Tibial nerve (tissue), 4 donors: Measurements from ENCODE around the gene ZNF568. TPM values are rescaled to one million over a fixed set of nuclear protein-coding genes. Genes with fewer than 3 reads are reported as not detected.

ENCODE experiments used
- DNase-seq, 2 donors: peaks; one replicate each; pipeline ENCODE4 v3.0.0-alpha.2; 2019; ENCODE audit warnings: low spot score in 2 of 2
- H3K27ac ChIP-seq, 4 donors: fragments of 200-600 bp; sonication (generic) in 3 of 4; one replicate each; pipeline ENCODE4 v1.5.1; 2017 to 2019; ENCODE audit warnings: mild to moderate bottlenecking in 1 of 4
- H3K27me3 ChIP-seq, 2 donors: fragments of 200-600 bp; sonication (generic) in 1 of 2; one replicate each; pipeline versions ENCODE4 v1.5.1 to v1.6.0; 2017 to 2019
- H3K36me3 ChIP-seq, 3 donors: fragments of 200-600 bp; sonication (generic); one replicate each; pipeline ENCODE4 v1.5.1; 2018 to 2019
- H3K4me1 ChIP-seq, 4 donors: fragments of 200-600 bp; sonication (generic) in 3 of 4; one replicate each; pipeline ENCODE4 v1.5.1; 2017 to 2019
- H3K4me3 ChIP-seq, 4 donors: fragments of 200-600 bp; sonication (generic) in 3 of 4; one replicate each; pipeline ENCODE4 v1.5.1; 2017 to 2019; ENCODE audit warnings: mild to moderate bottlenecking in 1 of 4, moderate library complexity in 1 of 4
- H3K9me3 ChIP-seq, 4 donors: fragments of 200-600 bp; sonication (generic) in 3 of 4; one replicate each; pipeline ENCODE4 v1.5.1; 2017 to 2019
- CTCF ChIP-seq, 5 experiments: fragments of 200-600 bp in 3 of 5; fragments of 450-650 bp in 2 of 5; sonication (generic) in 3 of 5; IDR thresholded peaks; one replicate each; pipeline ENCODE4 v1.5.1; 2016 to 2019; ENCODE audit warnings: antibody characterized with exemption in 5 of 5, mild to moderate bottlenecking in 3 of 5, moderate library complexity in 2 of 5
- EP300 ChIP-seq, 2 donors: sonication (generic); formaldehyde crosslinking; IDR thresholded peaks; one replicate each; pipeline ENCODE4 v1.6.1; 2017; ENCODE audit warnings: antibody characterized with exemption in 2 of 2, mild to moderate bottlenecking in 1 of 2
- POLR2A ChIP-seq, 2 donors: fragments of 450-650 bp; IDR thresholded peaks; one replicate each; pipeline ENCODE4 v1.6.1; 2017; ENCODE audit warnings: antibody characterized with exemption in 2 of 2, mild to moderate bottlenecking in 2 of 2, moderate library complexity in 2 of 2
- WGBS, 2 donors: methylation state at CpG; one replicate each; pipeline ENCODE4 v1.1.5; 2018; 5-methylcytosine and 5-hydroxymethylcytosine counted together
- total RNA-seq, 4 donors: library from RNA; depleted of rRNA; stranded (reverse); fragments of >200 nt; gene quantifications; one replicate each; pipeline ENCODE4 v1.1.0, GENCODE V29; 2016

ZNF568 gene
- total RNA-seq, 4 donors from 2014 or later, result 8.7 to 23.7 (median 12.6) TPM

DNA sequence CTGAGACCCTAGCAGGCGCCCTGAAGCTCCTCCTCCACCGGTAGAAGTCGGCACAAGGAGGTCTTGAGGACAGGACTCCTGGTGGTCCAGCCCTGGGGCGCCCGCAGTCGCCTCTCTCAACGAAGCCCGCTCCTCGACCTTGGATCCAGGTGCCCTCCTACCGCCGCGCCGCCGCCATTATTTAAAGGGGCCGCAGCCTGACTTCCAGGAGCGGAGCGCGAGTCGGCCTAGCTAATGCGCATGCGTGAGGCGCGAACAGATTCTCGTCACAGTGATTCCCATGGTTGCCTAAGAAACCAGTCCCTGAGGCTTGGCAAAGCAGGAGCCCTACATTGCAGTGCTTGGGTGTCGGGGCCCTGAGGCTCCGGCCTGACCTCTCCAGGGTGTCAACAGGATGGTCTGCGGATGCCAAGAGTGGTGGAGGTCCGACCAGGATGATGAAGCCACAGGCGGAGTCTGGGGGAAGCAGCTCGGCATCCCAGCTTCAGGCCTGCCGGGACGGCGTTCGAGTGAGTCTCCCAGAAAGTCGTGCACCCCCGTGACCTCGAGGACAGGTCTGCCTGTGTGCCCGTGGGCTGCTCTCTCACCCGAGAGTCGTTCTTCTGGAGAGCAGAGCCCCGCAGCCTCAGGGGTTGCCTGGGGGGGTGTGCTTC, 96.1 kb downstream of the ZNF568 start:
- H3K4me1 ChIP-seq, result no peaks in the 10 kb centered on the region
- H3K27me3 ChIP-seq, result no peaks in the 10 kb centered on the region
- peaks cover 0 to 100% (median 8%) of the 10 kb centered on the region in 4 donors for H3K9me3 ChIP-seq
- H3K27ac ChIP-seq, result no peak overlapping the region
- H3K4me3 ChIP-seq, result no peak overlapping the region
- peaks cover 0 to 15% (median 0%) of the 10 kb centered on the region in 3 donors for H3K36me3 ChIP-seq
- TF ChIP-seq CTCF (IDR thresholded peaks at IDR 0.05), result no peak
- TF ChIP-seq POLR2A (IDR thresholded peaks at IDR 0.05), result no peak
- no peak for TF ChIP-seq EP300 (IDR thresholded peaks at IDR 0.05)
- WGBS, 2 donors, result 95 to 98% methylated on average over 36 to 41 of the region's 41 CpGs
- no peak for DNase-seq

DNA sequence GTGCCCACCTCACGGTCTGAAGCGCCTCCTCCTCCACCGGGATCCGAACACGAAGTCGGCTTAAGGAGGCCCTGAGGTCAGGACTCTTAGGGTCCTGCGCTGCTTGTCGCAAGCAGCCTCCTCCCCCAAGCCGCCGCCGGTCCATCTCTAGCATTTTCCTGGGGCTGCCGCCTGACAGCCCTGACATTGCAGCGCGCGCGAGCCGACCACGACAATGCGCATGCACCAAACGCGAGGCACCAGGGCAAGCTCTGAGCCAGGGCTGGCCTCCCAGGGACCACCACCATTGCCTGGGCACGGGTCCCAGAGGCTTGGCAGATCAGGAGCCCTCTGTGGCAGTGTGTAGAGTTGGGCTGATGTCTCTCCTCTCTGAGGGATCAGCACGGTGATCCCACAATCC, 98.3 kb downstream of the ZNF568 start:
- WGBS, 2 donors, result 94 to 96% methylated on average over 23 of the region's 23 CpGs
- H3K36me3 ChIP-seq, result peaks cover 0 to 15% (median 0%) of the 10 kb centered on the region in 3 donors
- DNase-seq, result no peak

DNA sequence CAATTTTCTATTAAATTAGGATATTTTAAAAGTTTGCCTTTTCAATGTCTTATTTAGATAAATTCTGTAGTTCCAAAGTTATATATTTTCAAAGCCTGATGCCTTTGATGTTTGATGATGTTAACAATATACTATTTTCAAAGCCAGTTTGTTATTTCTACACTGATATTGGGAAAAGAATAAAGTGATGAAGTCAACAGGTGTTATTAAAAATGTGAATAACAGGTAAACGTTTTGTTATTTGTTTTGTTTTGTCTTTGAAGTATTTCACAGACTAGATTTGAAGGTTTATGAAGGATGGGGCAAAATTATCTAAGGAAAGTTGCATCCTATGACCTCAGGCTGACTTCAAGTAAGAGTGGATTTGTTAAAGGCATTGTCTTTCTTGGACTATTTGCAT, 129.0 kb downstream of the ZNF568 start:
- Histone ChIP-seq H3K4me1 (no peaks in the 10 kb centered on the region), H3K4me3 (no peak overlapping the region), H3K9me3 (peaks cover 0 to 85% (median 12%) of the 10 kb centered on the region in 4 donors), H3K27ac (no peak overlapping the region), H3K36me3 (no peaks in the 10 kb centered on the region), H3K27me3 (no peaks in the 10 kb centered on the region)
- DNase-seq, result no peak
- TF ChIP-seq CTCF (IDR thresholded peaks at IDR 0.05), result no peak
- no peak for TF ChIP-seq POLR2A (IDR thresholded peaks at IDR 0.05)
- no peak for TF ChIP-seq EP300 (IDR thresholded peaks at IDR 0.05)
- WGBS, 2 donors, result 41 to 58% methylated on average over 1 of the region's 1 CpG

More for the DNA sequence above, 98.3 kb downstream of the ZNF568 start:
- H3K9me3 ChIP-seq, result peaks cover 0 to 99% (median 8%) of the 10 kb centered on the region in 4 donors
- no peaks in the 10 kb centered on the region for H3K4me1 ChIP-seq
- H3K4me3 ChIP-seq, result no peak overlapping the region
- TF ChIP-seq EP300 (IDR thresholded peaks at IDR 0.05), result no peak
- no peak overlapping the region for H3K27ac ChIP-seq
- no peaks in the 10 kb centered on the region for H3K27me3 ChIP-seq

Other genes with a start within 250 kb of the ZNF568 start
- gene ZNF461, start 249.5 kb upstream of the ZNF568 start, total RNA-seq, result 10 to 100 TPM in 1 of 4 donors, 1 to 10 TPM in 3; 5.0 to 17.4 (median 6.6) TPM
- gene ZNF567, start 228.7 kb upstream of the ZNF568 start, total RNA-seq, result 10 to 100 TPM in 1 of 4 donors, 1 to 10 TPM in 3; 6.7 to 12.7 (median 8.7) TPM
- gene ZNF850, start 143.5 kb upstream of the ZNF568 start, total RNA-seq, result 1 to 10 TPM; 2.4 to 3.3 (median 3.1) TPM
- gene ZNF790, start 77.9 kb upstream of the ZNF568 start, total RNA-seq, result 10 to 100 TPM in 1 of 4 donors, 1 to 10 TPM in 3; 4.5 to 12.6 (median 7.9) TPM
- 10 to 100 TPM in 1 of 4 donors, 1 to 10 TPM in 3; 6.1 to 11.8 (median 7.3) TPM for gene ZNF345, start 65.5 kb upstream of the ZNF568 start, total RNA-seq
- gene ZNF829, start within 50 bp of the ZNF568 start, total RNA-seq, result 1 to 10 TPM; 3.3 to 6.5 (median 4.1) TPM
- gene ZNF420, start 162.1 kb downstream of the ZNF568 start, total RNA-seq, result 10 to 100 TPM in 2 of 4 donors, 1 to 10 TPM in 2; 8.7 to 13.5 (median 10.5) TPM